GM21360 (cell line): ENCODE results near the gene CFDP1.

Source experiments
- ATAC-seq: cut with Tn5 transposase; IDR thresholded peaks from one replicate; pipeline ENCODE4 v1.9.1; 2021; ENCODE audit warnings: mild to moderate bottlenecking, moderate library complexity; ENCODE audit not compliant: unreplicated experiment

The CFDP1 gene

DNA sequence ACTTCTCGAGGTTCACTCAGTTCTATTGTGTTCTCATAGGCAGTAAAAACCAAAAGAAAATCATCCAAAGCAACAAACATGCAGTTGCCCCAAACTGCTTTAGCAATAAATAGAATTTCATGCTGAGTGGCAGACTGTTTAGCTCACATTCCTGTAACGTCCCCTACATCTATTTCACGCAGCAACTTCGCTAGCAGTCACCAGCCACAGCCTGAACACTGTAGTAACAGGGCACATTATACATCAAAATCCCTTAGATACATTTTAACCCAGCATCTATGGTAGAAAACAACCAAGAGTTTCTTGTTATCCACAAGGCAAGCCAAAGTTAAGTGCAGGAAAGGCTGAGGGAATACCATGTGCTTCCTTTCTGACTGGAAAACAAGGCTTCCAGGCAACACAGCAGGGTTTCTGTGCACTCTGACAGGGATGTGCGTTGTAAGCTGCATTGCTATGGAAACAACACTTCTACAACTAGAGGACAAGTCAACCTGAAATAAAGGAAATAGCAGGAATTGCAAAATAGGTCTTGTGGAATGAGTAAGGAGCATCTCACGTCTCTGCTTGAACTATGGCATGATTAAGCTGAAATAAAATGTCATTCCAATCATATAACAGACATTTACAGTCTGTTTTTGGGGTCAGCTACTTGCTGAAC lies 55.4 kb downstream of the CFDP1 start:
- ATAC-seq: no peak

DNA sequence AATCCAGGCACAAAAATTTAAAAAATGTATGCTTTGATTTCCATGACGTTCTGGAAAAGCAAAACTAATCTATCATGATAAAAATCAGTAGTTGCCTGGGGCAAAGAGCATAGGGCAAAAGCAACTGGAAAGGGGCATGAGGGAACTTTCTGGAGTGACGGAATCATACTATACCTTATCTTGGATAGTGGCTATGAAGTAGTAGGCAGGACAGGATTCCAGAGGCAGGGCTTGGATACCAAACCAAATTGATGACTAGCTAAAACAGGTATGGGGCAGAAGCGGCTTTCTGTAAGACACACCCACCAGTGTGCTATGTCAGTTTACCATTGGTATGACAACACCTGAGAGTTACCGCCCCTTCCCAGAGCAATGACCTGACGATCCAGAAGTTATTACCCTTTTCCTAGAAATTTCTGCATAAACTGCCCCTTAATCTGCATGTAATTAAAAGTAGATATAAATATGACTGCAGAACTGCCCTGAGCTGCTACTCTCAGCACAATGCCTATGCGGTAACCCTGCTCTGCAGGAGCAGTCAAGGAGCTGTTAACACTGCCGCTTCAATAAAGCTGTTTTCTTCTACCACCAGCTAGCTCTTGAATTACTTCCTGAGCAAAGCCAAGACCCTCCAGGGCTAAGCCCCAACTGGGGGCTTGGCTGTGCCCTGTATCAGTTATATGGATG lies 56.7 kb downstream of the CFDP1 start:
- ATAC-seq: no peak

DNA sequence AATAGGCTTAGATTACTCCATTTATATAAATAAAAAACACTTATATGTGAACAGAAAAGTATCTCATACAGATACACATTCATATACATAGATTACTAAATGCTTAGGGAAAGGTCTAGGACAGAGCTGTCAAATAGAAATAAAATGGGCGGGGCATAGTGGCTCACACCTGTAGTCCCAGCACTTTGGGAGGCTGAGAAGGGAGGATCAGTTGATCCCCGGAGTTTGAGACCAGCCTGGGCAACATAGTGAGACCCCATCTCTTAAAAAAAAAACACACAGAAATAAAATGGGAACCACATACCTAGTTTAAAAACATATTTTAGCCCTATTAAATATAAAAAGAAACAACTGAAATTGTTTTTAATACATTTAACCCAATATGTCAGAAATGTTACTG lies 58.9 kb downstream of the CFDP1 start:
- no peak for ATAC-seq

DNA sequence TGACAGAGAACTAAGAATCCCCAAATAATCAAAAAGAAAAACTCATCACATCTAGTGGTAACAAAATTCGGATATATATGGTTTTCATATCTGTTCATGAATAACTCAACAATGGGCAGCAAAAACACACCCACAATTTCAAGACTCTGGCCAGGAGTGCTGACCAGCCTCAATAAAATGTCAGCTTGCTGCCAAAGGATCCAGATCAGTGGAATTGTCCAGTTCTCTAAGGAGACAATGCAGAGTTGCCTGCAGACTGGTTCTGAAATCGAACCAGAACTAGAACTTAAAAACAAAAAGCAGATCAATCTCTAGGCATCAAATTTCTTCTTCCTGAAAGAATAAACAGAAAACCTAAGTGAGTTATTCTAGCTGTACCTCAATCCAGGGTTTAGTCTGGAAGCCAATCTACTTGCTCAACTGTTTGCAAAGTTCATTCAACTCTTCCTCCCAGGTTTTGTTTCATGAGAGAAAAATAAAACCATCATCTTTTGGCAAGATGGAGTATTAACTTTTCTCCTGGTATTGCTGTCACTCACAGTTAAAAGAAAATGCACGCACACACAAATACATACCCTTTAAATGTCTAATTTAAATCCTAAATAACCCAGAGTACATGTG lies 61.0 kb downstream of the CFDP1 start:
- no peak for ATAC-seq

DNA sequence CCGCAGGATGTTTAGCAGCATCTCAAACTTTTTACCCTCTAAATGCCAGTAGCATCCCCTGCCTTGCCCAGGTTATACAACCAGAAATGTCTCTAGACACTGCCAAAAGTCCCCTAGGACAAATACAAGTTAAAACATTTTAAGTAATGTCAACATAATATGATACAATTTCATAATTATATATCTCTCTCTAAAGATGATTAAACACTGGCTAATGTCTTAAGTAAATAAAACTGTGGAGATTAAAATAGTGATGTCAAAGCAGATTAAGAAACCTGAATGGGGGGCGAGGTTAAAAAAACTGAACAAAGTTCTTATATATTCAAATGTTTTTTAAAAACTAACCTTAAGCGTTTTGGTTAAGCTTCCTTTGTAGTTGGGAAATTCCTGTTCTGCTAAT lies 62.1 kb downstream of the CFDP1 start:
- ATAC-seq: no peak

DNA sequence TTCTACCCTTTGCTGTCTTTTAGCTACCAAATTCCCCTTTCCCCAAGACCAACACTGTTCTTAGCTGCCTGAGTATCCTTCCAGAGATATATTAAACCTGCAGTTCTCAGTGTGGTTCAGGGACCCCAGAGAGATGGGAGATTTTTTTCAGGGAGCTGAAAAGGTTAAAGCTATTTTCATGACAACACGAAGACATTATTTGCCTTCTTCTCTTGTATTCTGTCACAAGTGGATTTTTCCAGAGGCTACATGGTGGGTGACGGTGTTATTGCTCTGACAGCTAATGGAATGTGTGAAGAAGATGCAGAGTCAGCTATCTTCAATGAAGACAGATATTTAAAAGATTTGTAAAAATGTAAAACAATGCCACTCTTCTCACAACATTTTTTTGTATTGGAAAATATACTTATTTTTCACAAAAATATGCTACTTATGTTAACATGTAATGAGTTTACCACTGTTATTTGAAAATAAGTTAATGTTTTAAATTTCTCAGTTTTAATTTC lies 69.0 kb downstream of the CFDP1 start:
- ATAC-seq: no peak

DNA sequence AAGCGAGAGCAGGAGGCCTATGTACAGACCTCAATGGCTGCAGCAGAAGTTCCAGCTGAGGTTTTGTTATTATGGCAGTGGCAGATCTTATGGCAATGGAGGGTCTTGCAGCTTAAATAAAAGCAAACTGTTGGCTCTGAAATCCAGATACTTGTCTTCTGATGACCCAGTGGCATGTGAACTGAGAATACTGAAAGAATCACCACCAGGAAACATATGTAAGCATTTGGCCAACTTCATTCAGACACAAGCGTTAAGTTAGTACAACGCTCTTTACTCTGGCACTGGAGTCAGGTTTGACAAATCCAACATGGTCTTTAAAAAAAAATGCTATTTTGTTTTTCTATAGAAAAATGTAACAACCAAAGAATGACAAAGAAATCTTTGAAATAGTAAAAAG lies 70.5 kb downstream of the CFDP1 start:
- no peak for ATAC-seq

DNA sequence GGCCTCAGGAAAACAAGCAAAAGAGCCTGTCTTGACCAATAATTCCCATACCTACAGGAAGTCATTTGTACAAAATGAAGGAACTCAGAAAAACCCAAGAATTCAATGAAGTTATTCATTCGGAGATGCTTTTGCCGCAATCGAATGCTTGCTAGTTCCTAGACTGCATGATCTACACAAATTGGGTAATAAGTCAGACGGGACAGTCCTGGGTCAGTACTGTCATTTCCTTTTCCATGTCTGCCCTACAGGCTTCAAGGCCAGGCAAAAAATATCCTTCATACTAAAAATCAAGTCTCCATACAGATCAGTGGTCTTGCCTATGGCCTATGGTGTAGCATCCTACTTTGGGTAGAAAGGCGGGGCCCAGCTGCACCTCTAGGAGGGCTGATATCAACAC lies 71.4 kb downstream of the CFDP1 start:
- no peak for ATAC-seq

DNA sequence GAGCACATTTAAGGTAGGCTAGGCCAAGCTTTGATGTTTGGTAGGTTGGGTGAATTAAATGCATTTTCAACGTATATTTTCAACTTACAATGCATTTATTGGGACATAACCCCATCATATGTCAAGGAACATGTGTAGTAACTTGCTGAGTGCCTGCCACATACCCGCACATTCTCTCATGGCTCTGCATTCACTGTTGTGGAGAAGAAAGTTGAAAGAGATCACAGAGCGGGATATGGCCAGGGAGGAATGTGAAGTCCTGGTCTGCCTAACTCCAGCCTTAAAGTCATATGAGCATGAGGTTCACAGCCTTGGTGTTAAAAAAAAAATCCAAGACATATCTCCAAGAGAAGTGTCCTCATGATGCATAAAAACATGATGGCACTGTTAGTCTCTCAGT lies 79.1 kb downstream of the CFDP1 start:
- ATAC-seq: no peak

DNA sequence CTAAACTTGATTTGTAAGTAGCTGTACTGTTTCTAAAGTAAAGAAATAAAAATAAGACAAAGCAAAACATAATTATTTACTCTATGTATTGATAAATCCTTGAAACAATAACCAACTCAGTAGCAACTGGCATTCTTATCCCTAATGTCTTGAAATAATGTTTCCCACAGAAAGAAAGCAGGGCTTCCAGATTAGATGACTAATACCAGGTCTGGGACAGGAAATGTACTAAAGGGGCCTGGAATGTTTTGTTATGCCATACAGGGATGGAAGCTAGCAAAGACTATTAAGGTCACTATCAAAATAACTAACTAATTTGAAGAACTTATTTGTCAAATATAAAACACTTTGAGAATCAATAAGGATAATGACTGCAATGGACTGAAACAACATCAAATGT lies 82.1 kb downstream of the CFDP1 start:
- no peak for ATAC-seq

DNA sequence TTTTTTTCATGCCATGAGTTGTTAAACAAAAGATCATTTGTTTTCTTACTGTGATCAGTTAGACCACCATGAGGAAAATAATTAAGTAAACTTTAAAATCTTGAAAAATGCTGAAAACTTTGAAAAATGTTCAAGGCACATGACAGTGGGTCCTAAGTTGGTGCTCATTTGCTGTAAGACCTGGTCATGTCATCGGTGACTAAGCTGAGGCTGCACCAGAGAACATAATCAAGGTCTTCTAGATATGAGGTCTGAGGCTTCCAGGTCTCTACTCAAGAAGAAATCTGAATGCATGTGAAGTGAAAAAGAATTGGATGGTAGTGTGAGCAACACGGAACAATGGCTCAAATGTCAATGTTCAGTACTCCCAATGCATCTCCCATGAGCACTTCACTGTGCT lies 87.6 kb downstream of the CFDP1 start:
- ATAC-seq: no peak

DNA sequence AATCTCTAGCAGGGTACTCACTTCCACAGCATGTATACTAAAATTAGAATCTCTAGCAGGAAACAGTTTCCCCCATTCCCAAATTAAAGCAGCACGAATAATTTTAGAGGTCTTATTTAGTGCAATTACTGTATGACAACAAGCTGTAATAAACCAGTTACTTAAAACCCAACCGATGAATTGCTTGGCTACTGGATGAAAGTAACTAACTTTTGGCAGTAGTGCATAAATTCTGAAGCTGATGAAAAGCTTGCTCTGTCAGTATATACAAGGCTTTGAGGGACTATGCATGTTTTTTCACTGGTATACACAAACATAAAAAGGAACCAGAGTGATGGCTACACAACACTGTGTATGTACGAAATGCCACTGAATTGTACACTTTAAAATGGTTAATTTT lies 89.4 kb downstream of the CFDP1 start:
- no peak for ATAC-seq

DNA sequence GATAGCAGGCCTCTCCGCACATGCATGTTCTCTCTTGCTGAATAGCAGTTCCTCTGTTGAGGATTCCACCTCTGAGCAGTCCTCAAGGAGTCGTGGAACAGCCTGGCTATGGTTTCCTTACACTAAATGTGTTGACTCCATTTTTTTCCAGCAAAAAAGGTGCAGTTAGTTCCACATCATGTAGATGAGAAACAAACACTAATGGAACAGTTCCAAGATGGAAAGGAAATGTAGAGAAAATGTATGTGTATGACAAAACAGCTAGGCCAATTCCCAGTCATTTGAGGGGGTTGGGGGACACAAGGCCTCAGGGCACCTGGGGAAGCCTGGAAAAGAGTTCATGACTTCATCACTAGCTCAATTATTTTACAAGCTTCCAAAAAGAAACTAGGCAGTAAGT lies 90.0 kb downstream of the CFDP1 start:
- ATAC-seq: no peak

DNA sequence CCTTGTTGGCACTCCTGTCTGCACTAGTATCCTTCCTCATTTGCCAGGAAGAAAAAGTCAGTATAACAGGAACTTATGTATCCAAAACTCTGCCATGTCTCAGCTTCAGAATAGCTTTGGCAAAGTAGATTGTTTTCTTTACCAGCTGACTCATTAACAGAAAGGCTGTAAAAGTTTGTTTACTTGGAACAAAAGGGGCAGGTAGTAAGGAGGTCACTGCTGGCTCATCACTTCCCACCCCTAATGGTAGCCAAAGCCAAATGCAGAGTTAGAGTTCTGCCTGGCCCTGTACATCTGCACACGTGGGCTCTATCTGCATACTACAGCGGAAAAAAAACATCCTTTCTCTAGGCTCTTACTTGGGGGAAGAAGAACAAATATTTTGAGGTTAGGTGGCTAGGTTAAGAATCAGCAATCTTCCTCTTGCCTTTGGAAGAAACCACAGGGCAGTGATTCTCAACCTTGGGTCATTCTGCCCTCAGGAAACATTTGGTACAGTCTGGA lies 90.9 kb downstream of the CFDP1 start:
- no peak for ATAC-seq

DNA sequence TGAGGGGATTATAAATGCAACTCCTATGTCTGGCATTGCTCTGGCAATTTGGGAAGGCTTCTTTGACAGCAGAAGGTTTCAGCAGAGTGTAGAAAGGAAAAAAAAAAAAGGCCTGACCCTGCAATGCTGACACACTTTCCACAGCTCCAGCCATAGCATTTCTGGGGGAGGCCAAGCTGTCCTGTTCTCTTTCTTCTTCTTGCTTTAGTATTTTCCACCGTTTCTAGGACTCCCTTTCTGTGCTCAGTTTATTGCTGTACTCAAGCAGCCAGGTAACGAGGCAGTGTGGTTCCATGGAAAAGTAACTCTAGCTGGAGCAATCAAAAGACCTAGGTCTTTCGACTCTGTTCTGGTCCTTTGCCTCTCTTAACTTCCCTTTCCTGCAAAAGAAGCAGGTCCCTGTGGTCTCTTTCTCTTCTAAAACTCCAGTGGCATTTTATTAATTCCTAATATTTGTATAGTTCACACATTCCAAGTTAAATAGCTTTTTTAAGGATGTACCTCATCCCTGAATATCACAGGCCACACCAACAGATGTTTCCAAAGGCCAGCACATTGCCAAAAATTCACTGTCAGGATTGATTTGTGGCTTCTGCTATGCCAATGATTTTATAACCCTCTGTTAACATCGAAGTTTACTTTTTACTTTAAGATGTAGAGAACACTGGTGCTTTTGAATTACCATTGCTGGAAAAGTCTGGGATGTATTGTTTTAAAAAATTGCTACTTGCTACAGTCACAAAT lies 91.6 kb downstream of the CFDP1 start:
- no peak for ATAC-seq

DNA sequence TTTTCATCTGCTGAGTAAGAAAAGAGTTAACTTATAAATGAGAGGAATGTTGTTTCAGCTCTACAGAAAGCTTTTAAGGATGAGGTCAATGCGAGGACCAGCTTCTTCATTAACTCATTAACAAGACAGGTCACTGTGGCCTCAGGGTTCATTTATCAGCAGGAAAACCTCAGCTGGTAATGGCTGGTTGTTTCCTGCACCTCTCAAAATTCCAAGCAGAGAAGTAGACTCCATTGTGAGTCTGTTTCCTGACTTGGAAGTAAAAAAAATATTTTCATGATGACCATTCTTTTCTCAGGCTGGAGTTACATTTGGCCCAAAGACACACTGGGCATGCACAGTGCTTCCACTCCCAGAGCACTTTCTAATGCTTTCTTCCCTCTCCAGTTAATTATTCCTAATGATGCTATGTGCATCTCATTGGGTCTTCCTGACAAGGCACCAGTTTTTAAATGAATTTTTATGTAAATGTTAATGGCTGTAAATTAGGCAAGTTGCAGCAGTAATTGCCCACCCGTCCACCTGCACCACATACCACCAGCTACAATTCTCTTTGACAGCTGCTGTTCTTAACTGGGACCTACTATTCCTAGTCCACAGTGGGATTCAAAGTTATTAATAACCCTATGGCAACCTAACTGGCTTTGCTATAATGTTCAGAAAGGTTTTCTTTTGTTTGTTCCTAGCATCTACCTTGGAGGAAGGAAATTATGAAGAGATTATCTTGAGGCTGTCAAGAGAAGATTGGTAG lies 92.4 kb downstream of the CFDP1 start:
- no peak for ATAC-seq

DNA sequence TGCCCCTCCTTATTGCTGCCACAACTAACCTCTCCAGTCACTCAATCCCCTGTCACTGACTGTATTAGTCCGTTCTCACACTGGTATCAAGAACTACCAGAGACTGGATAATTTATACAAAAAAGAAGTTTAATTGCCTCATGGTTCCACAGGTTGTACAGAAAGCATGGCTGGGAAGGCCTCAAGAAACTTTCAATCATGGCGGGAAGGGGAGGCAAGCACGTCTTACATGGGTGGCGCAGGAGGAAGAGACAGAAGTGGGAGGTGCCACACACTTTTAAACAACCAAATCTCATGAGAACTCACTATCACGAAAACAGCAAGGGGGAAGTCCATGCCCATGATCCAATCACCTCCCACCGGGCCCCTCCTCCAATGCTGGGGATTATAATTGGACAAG lies 95.9 kb downstream of the CFDP1 start:
- no peak for ATAC-seq

DNA sequence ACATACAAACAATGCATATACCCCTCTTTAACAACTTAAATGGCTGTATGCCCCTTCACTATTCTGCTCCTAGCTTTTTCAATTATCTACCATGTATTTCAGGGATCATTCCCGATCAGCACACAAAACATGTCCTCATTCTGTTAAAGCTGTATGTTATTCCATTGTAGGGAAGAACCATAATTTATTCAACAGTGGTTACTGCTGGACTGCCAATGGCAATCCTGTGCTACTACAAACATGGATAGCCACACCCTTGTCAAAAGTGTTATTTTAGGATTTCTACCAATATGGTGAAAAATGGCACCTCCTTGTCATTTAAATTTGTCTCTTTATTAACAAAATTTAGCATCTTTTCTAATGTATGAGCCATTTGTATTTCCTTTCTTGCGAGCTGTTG lies 96.8 kb downstream of the CFDP1 start:
- ATAC-seq: no peak

DNA sequence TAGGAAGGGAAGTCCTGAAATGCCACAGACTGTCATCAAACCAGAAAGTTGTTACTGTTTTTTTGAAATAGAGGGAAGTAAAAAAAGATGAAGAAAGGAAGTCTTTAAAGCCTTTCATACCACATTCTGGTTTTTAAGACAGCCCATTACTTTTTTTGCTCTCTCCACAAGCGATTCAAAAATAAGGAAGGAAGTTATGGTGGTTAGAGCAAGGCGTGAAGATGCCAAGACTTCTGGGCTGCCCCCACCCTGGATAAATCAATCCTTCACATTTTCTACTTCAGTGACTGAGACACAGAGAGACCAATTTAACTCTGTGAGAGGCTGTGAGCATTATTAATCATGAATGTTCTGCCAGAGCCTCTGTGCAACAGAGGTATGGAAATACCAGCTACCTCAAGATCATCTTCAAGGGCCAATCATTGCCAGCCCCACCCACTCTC lies 99.6 kb downstream of the CFDP1 start:
- ATAC-seq: no peak

DNA sequence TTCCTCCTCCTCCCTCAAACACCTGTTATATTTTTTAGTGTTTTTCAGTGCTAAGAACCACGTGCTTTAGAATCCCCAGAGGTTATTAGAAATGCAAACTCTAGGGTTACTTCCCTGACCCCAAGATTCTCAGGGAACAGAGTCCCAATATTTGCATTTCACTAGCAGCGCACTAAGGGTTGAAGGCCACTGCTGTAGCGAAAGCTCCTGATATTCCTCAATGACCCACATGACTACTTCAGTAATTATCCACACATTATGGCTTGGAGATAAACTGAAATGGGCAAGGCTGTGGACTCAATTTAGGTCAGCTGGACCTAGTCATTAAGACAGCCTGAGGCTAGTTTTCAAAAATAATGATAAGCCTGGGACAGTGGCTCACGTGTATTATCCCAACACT lies 103.4 kb downstream of the CFDP1 start:
- ATAC-seq: no peak

DNA sequence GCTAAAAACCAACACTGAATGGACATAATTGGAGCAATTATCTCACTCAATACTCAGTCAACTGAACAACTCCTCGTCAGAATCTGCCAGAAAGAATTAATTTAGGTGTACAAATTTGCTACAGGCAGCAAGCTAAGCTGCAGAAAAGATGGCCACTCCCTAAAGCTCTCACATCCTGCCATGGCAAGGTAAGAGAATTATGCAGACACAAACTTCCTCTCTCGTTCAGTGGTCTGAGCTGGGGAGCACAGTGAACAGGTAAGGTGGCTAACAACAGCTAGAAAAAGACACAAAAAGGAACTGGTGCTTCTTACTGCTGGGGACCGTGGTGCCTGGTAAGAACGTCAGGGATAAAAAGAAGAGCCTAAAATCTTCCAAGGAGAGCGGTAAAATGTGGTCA lies 107.0 kb downstream of the CFDP1 start:
- ATAC-seq: no peak
